NB4 (cell line): ENCODE data around the gene SPRR2D.
"Not testable (repeated sequence)": the region's sequence is repeated elsewhere in the genome, so short reads cannot be mapped to it uniquely, and the experiment has no call there.

ENCODE experiments used
- CTCF ChIP-seq: IDR thresholded peaks from one replicate; pipeline ENCODE4 v1.5.1; 2012; ENCODE audit warnings: low read depth, low read length
- MYC ChIP-seq: IDR thresholded peaks from 2 replicates; pipeline ENCODE4 v1.6.1; 2011; ENCODE audit warnings: low read depth, low read length
- POLR2A ChIP-seq: IDR thresholded peaks from 2 replicates; pipeline ENCODE4 v1.6.1; 2011; ENCODE audit warnings: mild to moderate bottlenecking; ENCODE audit not compliant: insufficient read length; ENCODE audit errors: extremely low read depth

DNA sequence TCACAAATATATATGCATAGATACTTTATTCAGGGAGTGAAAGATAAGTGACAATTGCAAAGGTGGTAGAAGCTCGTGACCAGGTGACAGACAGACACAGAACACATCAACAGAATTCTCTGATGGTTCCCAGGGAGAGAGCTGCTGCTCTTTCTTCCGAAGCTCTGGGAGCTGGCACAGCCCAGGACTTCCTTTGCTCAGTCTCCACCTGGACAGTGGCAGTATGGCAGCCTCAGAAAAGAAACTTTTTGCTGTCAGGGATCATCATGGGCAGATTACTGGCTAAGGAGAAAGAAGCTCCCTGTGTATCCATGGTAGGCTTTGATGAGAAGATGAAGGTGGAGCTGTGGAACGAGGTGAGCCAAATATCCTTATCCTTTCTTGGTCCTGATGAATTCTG is 15.2 kb upstream of the SPRR2D start:
- not testable (repeated sequence) for TF ChIP-seq CTCF, POLR2A, MYC
